A549 (cell line): ENCODE measurements around the gene SS18L1.

ENCODE experiments used
- BHLHE40 ChIP-seq: IDR thresholded peaks from 2 replicates; pipeline ENCODE4 v1.6.1; 2012; ENCODE audit warnings: low read depth, low read length, inconsistent platforms
- CTCF ChIP-seq: fragments of >200 bp; sonication (Bioruptor Twin); formaldehyde crosslinking; IDR thresholded peaks from 3 replicates; pipeline ENCODE4 v1.5.1; 2016
- ELK1 ChIP-seq: fragments of 150-350 bp; IDR thresholded peaks from 2 replicates; pipeline ENCODE4 v1.6.1; 2014; ENCODE audit warnings: low read depth, mild to moderate bottlenecking, low read length
- EP300 ChIP-seq, 2 experiments: fragments of >200 bp; sonication (Bioruptor Twin); formaldehyde crosslinking; IDR thresholded peaks; 2 replicates in 1 of 2; 3 replicates in 1 of 2; pipeline ENCODE4 v1.6.1; 2016 to 2017
- HOXA7 ChIP-seq: fragments of 250-450 bp; sonication (Bioruptor Pico); IDR thresholded peaks from 2 replicates; pipeline ENCODE4 v1.5.0; 2020; ENCODE audit warnings: mild to moderate bottlenecking, moderate library complexity
- MAFK ChIP-seq: fragments of 450-650 bp; IDR thresholded peaks from 2 replicates; pipeline ENCODE4 v1.6.1; 2014; ENCODE audit not compliant: partially characterized antibody
- POLR2A ChIP-seq: IDR thresholded peaks from 2 replicates; pipeline ENCODE4 v1.6.1; 2012; ENCODE audit warnings: mild to moderate bottlenecking, low read length
- POLR2AphosphoS2 ChIP-seq: conservative IDR thresholded peaks from 2 replicates; pipeline ENCODE4 v1.6.1; 2012; ENCODE audit warnings: low read length, improper control_type of control experiment, inconsistent platforms
- RFX5 ChIP-seq: fragments of 450-650 bp; IDR thresholded peaks from 2 replicates; pipeline ENCODE4 v1.7.1; 2014; ENCODE audit warnings: antibody characterized with exemption, mild to moderate bottlenecking, moderate library complexity
- RNF2 ChIP-seq: fragments of 200-600 bp; sonication (generic); IDR thresholded peaks from 2 replicates; pipeline ENCODE4 v1.6.1; 2016; ENCODE audit warnings: low read depth, mild to moderate bottlenecking, antibody characterized with exemption, moderate library complexity, borderline replicate concordance
- SREBF2 ChIP-seq: fragments of 450-650 bp; IDR thresholded peaks from 2 replicates; pipeline ENCODE4 v1.6.1; 2014; ENCODE audit warnings: mild to moderate bottlenecking, moderate library complexity

- TF ChIP-seq RNF2 (no peak), POLR2AphosphoS2 (no peak), EP300 (IDR thresholded peaks at IDR 0.05) (no peak), CTCF (no peak), RFX5 (no peak), POLR2A (no peak), MAFK (no peak), ELK1 (no peak), BHLHE40 (no peak), SREBF2 (no peak), HOXA7 (no peak)
These were observed 75.8 kb downstream of the SS18L1 start for GRCh38 chr20:62219101-62219991.
